GM21576 (cell line): Measurements from ENCODE around the gene APOBEC3F.

Experiments used
- ATAC-seq: cut with Tn5 transposase; IDR thresholded peaks from one replicate; pipeline ENCODE4 v1.9.1; 2021; ENCODE audit warnings: mild to moderate bottlenecking, moderate library complexity; ENCODE audit not compliant: unreplicated experiment

APOBEC3F gene

GRCh38 chr22:39090426-39091064 is 49.9 kb downstream of the APOBEC3F start:
- no peak for ATAC-seq

DNA sequence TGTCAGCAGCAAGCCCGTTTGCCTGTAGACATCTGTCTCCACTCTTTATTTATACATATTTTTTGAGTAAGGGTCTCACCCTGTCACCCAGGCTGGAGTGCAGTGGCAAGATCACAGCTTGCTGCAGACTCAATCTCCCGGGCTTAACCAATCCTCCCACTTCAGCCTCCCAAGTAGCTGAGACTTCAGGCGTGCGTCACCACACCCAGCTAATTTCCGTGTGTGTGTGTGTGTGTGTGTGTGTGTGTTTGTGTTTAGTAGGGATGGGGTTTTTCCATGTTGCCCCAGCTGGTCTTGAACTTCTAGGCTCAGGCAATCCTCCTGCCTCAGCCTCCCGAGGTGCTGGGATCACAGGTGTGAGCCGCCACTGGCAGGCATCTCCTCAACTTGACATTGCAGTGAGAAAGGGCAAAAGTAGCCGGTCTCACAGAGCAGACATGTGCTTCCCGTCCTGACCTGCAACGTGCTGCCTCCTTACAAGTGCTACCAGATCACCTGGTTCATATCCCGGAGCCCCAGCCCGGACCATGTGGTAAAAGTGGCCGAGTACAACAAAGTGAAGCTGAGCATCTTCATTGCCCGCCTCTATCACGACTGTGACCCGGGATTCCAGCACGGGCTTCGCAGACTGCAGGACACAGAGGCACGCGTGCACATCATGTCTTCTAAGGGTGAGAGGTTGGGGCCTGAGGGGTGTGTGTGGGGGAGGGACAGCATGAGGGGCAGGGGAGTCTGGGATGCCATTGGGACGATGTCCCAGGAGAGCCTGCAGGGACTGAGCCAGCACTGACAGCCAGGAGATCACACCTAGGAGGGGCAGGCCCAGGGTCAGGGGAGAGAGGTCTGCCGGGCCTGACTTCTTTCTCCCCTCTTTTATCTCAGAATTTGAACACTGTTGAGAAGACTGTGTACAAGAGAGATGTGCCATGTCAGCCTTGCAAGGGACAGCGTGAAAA is 50.7 kb downstream of the APOBEC3F start:
- ATAC-seq: no peak

GRCh38 chr22:39092111-39092862 is 51.6 kb downstream of the APOBEC3F start:
- ATAC-seq: no peak

DNA sequence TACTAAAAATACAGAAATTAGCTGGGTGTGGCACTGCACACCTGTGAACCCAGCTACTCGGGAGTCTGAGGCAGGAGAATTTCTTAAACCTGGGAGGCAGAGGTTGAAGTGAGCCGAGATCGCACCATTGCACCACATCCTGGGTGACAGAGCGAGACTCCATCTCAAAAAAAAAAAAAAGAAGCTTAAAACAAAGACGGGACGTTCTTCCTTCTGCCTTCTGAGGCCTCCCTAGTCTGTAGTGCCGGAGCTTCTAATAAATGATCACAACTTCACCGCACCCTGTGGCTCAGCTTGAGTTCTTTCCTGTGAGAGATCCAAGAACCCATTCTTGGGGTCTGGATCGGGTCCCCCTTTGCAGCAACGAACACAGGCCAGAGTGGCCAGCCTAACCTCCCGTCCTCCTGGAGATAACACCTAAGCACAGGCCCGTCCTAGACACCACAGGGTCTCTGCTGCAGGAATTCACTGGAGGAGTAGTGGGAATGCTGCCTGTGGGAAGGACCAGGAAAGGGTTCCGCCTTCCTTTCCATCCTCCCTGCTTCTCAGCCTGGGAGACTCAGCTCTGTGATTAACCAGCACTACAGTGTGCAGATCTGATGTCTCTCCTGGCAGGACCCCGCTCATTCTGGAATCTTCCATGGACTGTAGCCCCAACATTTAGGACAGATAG is 54.2 kb downstream of the APOBEC3F start:
- ATAC-seq: no peak

DNA sequence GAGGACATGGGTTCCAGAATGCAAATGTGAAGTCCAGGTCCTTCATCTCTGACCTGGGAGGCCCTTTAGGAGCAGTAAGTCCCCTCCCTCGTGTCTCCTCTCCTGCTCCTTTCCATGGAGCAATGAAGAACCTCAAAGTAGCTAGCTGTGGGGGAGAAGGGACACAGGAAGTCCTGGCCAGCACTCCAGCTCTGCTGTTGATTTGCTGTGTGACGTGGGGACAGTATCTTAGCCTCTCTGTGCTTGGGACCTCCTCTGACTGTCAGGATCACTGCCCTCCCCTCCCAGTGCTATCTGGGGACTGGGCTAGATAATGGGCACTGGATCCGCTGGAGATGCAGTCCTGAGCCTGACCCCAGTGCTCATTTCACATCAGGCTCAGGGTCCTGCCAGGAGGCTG is 55.3 kb downstream of the APOBEC3F start:
- no peak for ATAC-seq

- no peak for ATAC-seq
Measured at GRCh38 chr22:39097098-39098020, 56.7 kb downstream of the APOBEC3F start, which contains the start of gene APOBEC3H. APOBEC3H (plus strand) TSS chr22:39097244; CDS start chr22:39100279, 3,035 bp downstream.

GRCh38 chr22:39098026-39098425 is 57.4 kb downstream of the APOBEC3F start:
- ATAC-seq: no peak

- no peak for ATAC-seq
Measured at GRCh38 chr22:39098576-39098975, 57.9 kb downstream of the APOBEC3F start.

- no peak for ATAC-seq
Measured at GRCh38 chr22:39101226-39101625, 60.6 kb downstream of the APOBEC3F start.

GRCh38 chr22:39103431-39103830 is 62.8 kb downstream of the APOBEC3F start:
- ATAC-seq: no peak
